Spleen (tissue), 7 donors: Measurements from ENCODE around the gene HRH1.

ENCODE experiments used
- CTCF ChIP-seq, 11 experiments: fragments of 200-600 bp in 7 of 11; fragments of 450-650 bp in 4 of 11; sonication (generic) in 4 of 11; IDR thresholded peaks in 8 of 11; conservative IDR thresholded peaks in 3 of 11; 1 replicate in 7 of 11; 2 replicates in 4 of 11; pipeline versions ENCODE4 v1.4.0 to v1.8.0; 2016 to 2021; ENCODE audit warnings: antibody characterized with exemption in 11 of 11, inconsistent platforms in 4 of 11, mild to moderate bottlenecking in 1 of 11
- POLR2A ChIP-seq, 3 donors: fragments of 450-650 bp; IDR thresholded peaks; one replicate each; pipeline ENCODE4 v1.5.1; 2017; ENCODE audit warnings: antibody characterized with exemption in 3 of 3, mild to moderate bottlenecking in 1 of 3
- POLR2AphosphoS5 ChIP-seq, 3 donors: sonication (generic); formaldehyde crosslinking; IDR thresholded peaks; one replicate each; pipeline ENCODE4 v1.5.1; 2017; ENCODE audit warnings: antibody characterized with exemption in 3 of 3
- donor health status: DM: no; HTN: no; CAD: no; lungs with moderate emphysema.
- donor health status: DM: no; HTN: no; CAD: no.
- donor health status: DM: no; HTN: no; CAD: no.

- TF ChIP-seq POLR2A (IDR thresholded peaks at IDR 0.05) (no peak), CTCF (IDR thresholded peaks at IDR 0.05 in 8 of 11, conservative IDR thresholded peaks at IDR 0.05 in 3 of 11) (no peak), POLR2AphosphoS5 (IDR thresholded peaks at IDR 0.05) (no peak)
Observed at GRCh38 chr3:11300970-11301369, 146.7 kb downstream of the HRH1 start.
